GM19238 (cell line): ENCODE data around the gene GJA4.

Experiments used
- DNase-seq: peaks from one replicate; pipeline ENCODE4 v3.0.0; 2011; ENCODE audit warnings: low spot score; ENCODE audit not compliant: insufficient read length

GJA4 gene

DNA sequence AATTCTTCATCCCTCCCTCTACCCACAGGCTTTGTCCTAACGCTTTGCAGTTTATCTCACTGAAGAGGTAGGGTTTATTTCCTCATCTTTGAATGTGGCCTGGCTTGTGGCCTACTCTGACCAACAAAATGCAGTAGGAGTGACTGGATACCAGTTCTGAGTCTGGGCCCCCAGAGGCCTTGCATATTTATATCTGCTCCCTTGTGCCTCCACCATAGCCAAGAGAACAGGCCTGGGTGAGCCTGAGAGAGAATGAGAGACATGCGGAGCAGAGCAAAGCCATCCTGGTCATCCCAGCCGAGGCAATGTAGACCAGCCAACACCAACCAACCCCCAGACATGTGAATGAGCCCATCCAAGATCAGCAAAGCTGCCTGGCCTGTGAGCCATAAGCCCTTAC lies 36.5 kb downstream of the GJA4 start:
- DNase-seq, result no peak

DNA sequence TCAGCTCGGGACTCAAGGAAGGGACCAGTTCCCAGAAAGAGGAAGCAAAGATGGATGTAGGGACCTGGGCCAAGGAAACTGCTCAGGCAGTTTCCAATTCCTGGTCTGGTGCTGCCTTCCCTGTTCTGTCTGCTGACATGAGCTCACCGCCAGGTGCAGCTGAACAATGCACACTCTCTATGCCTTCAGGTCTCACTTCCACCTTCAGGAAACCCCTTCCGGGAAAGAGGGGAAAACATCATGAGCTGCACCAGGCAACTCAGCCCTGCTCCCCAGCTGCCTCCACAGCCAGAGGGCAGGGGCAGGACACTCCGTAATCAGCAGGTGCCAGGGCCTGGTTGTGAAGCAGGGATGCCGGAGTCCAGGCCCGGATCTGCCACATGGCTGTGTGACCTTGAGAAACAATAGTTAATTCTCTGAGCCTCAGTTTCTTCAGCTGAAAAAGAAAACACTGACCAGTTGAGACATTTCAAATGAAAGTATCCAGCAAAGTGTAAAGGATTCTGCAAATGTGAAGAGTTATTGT lies 39.0 kb downstream of the GJA4 start:
- no peak for DNase-seq

DNA sequence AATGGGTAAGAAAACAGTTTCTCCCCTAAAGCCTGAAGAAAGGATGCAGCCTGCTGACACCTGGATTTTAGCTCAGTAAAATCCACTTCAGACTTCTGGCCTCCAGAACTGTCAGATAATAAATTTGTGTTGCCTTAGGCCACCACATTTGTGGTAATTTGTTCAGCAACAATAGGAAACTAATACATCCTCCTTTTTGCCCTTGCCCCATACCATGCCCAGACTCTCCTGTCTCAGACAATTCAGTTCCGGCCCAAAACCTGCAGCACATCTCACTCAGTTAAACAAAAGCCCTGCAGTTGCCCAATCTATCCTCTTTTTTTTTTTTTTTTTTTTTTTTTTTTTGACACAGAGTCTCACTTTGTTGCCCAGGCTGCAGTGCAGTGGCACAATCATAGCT lies 40.9 kb downstream of the GJA4 start:
- no peak for DNase-seq

DNA sequence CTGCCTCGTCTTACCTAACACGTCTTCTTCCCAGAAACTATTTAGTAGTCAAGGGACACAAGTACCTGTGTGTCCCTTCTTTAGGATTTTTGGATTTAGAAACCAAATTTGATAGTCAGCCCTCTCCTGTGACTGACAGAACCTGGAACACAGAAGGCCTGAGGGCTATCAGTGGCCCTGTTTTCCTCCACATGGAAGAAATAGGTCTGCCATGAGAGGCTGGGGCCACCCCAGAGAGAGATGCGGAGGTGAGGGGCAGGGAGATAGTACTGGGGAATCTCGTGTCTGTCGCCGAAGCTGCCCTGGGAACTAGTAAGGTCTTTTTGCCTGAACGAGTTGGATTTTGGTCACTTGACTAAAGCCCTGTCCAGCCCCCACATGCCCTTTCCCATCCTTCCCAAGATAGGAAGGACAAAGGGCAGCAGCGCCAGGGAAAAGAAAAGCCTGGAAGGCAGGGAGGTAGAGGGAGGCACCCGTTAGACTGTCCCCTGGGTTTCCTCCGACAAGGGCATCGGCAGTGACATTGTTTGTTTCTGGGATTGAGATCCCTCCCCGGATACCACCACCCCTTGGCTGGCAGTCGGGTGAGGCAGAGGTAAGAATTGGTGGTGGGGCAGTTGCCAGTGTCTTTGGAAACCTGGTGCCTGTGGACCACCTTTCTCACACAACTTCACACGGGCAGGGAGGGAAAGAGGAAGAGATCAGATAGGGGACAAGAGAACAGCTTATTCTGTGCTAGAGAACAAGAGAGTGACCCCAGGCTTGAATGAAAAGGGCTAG lies 46.9 kb downstream of the GJA4 start:
- DNase-seq, result no peak

DNA sequence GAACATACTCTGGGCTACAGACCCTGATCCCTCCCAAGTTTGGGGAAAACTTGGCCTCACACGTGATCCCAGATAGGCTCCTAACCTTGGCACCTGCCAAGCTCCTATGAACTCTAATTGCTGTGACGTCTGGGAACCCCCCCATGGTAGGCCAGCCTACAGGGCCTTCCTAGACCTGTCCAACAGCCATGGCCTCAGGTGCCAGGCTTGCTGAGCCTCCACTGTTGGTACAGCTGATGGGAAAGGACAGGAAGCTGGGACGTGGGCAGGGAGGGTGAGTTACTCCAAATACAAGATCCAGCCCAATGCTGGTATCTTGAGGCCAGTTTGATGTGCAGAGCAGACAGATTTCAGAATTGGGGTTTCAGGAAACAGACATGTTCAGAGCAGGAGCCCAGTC lies 47.6 kb downstream of the GJA4 start:
- DNase-seq, result no peak

DNA sequence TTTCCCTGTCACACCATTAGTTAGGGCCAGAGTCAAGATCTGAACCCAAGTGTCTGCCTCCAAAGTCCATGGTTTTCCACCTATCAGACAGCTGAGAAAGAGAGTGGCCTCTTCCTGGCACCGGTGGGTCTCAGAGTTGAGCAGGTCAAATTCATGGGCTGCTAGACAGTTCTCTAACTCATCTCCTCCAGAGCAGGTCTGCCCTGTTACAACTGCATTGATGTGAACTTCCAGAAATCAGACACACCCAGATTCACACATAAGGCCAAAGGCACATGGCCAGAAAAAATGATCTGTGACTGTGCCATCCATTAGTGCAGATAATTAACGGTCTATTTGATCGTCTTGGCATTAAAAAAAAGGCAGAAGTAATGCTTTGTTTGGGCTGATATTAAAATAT lies 49.3 kb downstream of the GJA4 start:
- DNase-seq, result no peak

DNA sequence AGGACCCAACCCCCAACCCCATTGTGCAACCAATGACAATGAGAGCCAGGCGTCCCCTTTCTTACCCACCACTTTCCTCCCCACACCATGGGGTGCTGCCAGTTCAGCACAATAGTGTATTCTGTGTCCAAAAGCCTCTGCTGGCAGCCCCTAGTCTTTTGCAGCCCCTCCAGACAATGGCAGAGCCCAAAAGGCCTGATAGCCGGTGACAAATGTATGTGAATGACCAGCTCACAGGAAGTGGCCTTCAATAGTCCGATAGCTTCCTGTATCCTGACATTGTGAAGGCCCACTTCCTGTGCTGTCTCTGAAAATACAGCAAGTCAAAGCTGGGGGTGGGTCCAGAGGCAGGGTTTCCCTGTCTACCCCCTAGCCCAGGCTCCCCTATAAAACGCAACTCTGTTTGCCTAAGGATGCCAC lies 50.2 kb downstream of the GJA4 start:
- DNase-seq, result no peak

DNA sequence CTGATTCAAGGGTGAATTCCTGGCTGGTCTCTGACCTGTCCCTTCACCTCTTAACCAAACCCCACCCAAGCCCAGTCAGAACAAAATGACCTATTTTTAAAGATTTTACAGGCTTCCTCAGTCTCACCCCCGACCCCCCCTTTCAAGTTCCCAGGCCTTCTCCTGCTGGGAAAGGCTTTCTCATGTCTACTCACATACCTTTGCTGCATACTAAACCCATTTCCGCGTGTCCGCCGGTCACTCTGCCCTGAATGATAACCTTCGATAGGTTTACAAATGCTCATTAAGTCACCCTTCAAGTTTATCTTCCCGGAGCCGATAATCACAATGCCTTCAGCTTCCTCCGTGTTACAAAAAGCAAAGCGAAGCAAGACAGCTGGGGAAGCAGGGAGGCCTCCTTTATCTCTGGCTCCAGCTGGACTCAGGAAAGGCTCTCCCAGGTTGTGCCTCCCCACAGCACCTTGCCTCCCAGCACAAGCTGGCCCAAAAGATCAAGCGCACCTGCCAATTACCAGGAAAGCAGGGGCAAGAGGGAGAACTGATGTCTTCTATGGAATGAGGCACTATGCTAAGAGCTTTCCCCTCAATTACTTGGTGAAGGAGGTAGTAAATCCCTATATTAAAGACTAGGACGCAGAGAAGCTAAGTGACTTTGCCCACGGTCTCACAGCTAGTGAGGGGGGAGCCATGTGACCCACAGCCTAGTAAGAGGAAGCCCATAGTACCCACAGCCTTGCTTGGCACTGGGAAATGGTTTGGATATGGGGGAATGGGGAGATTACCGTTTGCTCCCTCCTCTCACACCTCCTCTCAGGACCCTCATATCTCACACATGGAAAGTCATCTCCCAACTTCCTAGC lies 50.8 kb downstream of the GJA4 start:
- DNase-seq, result no peak

DNA sequence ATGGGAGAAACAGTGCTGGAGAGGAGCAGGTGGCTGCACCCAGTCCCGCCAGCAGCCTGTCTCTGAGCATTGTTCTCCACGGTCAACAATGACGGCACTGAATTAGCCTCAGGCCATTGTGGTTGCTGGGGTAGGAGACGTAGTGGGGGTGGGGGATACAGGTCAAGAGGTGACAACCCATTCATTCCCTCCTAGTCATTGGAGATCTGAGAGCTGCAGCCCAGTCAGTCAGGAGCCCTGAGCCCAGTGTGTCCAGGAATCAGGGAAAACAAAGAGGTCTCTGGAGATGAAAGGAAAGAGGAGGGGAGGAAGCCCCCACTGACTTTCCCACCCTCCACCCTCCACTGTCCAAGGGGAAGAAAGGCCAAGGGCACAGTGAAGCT lies 51.4 kb downstream of the GJA4 start:
- DNase-seq, result no peak
